K562 (cell line): ENCODE results near the gene PLP2. TPM values are rescaled to one million over a fixed set of nuclear protein-coding genes. Genes with fewer than 3 reads are reported as not detected.

Experiments
- AFF1 ChIP-seq, 2 experiments: fragments of 450-650 bp; IDR thresholded peaks; 2 replicates each; pipeline ENCODE4 v1.6.1; 2018; ENCODE audit warnings: mild to moderate bottlenecking in 2 of 2, low read depth in 1 of 2; ENCODE audit not compliant: partially characterized antibody in 2 of 2
- ASH1L ChIP-seq: fragments of 450-650 bp; IDR thresholded peaks from 2 replicates; pipeline ENCODE4 v1.6.1; 2018; ENCODE audit warnings: borderline replicate concordance, mild to moderate bottlenecking, low read depth; ENCODE audit not compliant: partially characterized antibody
- CBX1 ChIP-seq: sonication (generic); IDR thresholded peaks from 2 replicates; pipeline ENCODE4 v1.6.1; 2016; ENCODE audit warnings: antibody characterized with exemption, low read depth, mild to moderate bottlenecking
- CSDE1 ChIP-seq, 2 experiments: fragments of 450-650 bp; IDR thresholded peaks; 2 replicates each; pipeline ENCODE4 v1.6.1; 2016; ENCODE audit warnings: mild to moderate bottlenecking in 1 of 2
- EWSR1 ChIP-seq: fragments of 450-650 bp; IDR thresholded peaks from 2 replicates; pipeline ENCODE4 v1.6.1; 2018; ENCODE audit warnings: borderline replicate concordance, mild to moderate bottlenecking, low read depth, moderate library complexity; ENCODE audit not compliant: partially characterized antibody
- HDAC2 ChIP-seq: fragments of 450-650 bp; IDR thresholded peaks from 2 replicates; pipeline ENCODE4 v1.6.1; 2016; ENCODE audit warnings: mild to moderate bottlenecking
- HDAC8 ChIP-seq: fragments of 450-650 bp; IDR thresholded peaks from 2 replicates; pipeline ENCODE4 v1.6.1; 2016; ENCODE audit warnings: mild to moderate bottlenecking, missing genetic modification characterization, moderate library complexity, missing compliant biosample characterization
- HOXB6 ChIP-seq: fragments of 250-450 bp; sonication (Bioruptor Pico); IDR thresholded peaks from 2 replicates; pipeline ENCODE4 v1.5.1; 2022; ENCODE audit warnings: mild to moderate bottlenecking, borderline replicate concordance
- NFIC ChIP-seq: fragments of 450-650 bp; IDR thresholded peaks from 2 replicates; pipeline ENCODE4 v1.6.1; 2017; ENCODE audit warnings: mild to moderate bottlenecking, inconsistent platforms
- NR1H2 ChIP-seq: sonication (generic); formaldehyde crosslinking; IDR thresholded peaks from 2 replicates; pipeline ENCODE4 v1.4.0; 2020; ENCODE audit warnings: mild to moderate bottlenecking, missing genetic modification reagents
- POLR2B ChIP-seq: fragments of 450-650 bp; IDR thresholded peaks from 2 replicates; pipeline ENCODE4 v1.6.1; 2018; ENCODE audit warnings: low read depth; ENCODE audit not compliant: partially characterized antibody
- POLR2G ChIP-seq: fragments of 200-400 bp; formaldehyde crosslinking; IDR thresholded peaks from 2 replicates; pipeline ENCODE4 v1.6.1; 2017; ENCODE audit warnings: low read depth, mild to moderate bottlenecking, antibody characterized with exemption, low read length, moderate library complexity
- RBBP5 ChIP-seq: fragments of 200-600 bp; sonication (generic); IDR thresholded peaks from 2 replicates; pipeline ENCODE4 v1.6.1; 2012; ENCODE audit warnings: borderline replicate concordance, mild to moderate bottlenecking, low read length, control low read depth, inconsistent platforms; ENCODE audit not compliant: insufficient read depth, poor library complexity, severe bottlenecking
- SREBF2 ChIP-seq: sonication (generic); formaldehyde crosslinking; IDR thresholded peaks from 2 replicates; pipeline ENCODE4 v1.4.0; 2020; ENCODE audit warnings: mild to moderate bottlenecking, missing genetic modification reagents
- TEAD4 ChIP-seq, 2 experiments: sonication (generic) in 1 of 2; formaldehyde crosslinking in 1 of 2; IDR thresholded peaks; 2 replicates each; pipeline versions ENCODE4 v1.6.1 to v1.8.0; 2012 to 2022; ENCODE audit warnings: borderline replicate concordance in 1 of 2, inconsistent platforms in 1 of 2, low read length in 1 of 2, mild to moderate bottlenecking in 1 of 2, missing genetic modification reagents in 1 of 2
- ZNF232 ChIP-seq: sonication (generic); formaldehyde crosslinking; IDR thresholded peaks from 2 replicates; pipeline ENCODE4 v1.8.0; 2022; ENCODE audit warnings: mild to moderate bottlenecking, missing genetic modification reagents
- polyA plus RNA-seq, 8 experiments: library from polyadenylated mRNA; depleted of rRNA in 4 of 8; stranded (reverse) in 5 of 8; unstranded in 3 of 8; fragments of >200 nt; fragmentation: Nextera tagmentation in 2 of 8; fragmentation: Illumina TruSeq in 1 of 8; extraction: Ambion mirVana in 2 of 8; extraction: Trizol in 1 of 8; gene quantifications; 2 replicates each; pipeline versions ENCODE4 v1.2.1 to v1.2.3, GENCODE V29; 2011 to 2014; ENCODE audit warnings: inconsistent platforms in 1 of 8, missing spikeins in 1 of 8
- total RNA-seq, 7 experiments: library from RNA; depleted of rRNA in 6 of 7; stranded (reverse); fragments of >200 nt in 6 of 7; fragmentation: Illumina TruSeq in 2 of 7; extraction: Trizol in 2 of 7; gene quantifications; 2 replicates each; pipeline versions ENCODE4 v1.2.1 to v1.2.3, GENCODE V29; 2011 to 2021; ENCODE audit warnings: low replicate concordance in 1 of 7
- TF ChIP-seq, protein P1 (sequence below): fragments of 250-450 bp; sonication (Bioruptor Pico); IDR thresholded peaks from 2 replicates; pipeline ENCODE4 v1.4.0; 2020
- TF ChIP-seq, protein P2 (sequence below): fragments of 250-450 bp; sonication (Bioruptor Pico); IDR thresholded peaks from 2 replicates; pipeline ENCODE4 v1.8.0; 2021; ENCODE audit warnings: borderline replicate concordance, mild to moderate bottlenecking, moderate library complexity; ENCODE audit not compliant: poor library complexity, severe bottlenecking

The PLP2 gene
- total and polyA plus RNA-seq, 9 of the 15 experiments (the other 6 are each of a cell fraction or from before 2014, with no cell fraction given), result 34.7 to 236 (median 112) TPM

GRCh38 chrX:49139713-49140112 lies 32.0 kb upstream of the PLP2 start (continued):
- TF ChIP-seq, protein P1, sequence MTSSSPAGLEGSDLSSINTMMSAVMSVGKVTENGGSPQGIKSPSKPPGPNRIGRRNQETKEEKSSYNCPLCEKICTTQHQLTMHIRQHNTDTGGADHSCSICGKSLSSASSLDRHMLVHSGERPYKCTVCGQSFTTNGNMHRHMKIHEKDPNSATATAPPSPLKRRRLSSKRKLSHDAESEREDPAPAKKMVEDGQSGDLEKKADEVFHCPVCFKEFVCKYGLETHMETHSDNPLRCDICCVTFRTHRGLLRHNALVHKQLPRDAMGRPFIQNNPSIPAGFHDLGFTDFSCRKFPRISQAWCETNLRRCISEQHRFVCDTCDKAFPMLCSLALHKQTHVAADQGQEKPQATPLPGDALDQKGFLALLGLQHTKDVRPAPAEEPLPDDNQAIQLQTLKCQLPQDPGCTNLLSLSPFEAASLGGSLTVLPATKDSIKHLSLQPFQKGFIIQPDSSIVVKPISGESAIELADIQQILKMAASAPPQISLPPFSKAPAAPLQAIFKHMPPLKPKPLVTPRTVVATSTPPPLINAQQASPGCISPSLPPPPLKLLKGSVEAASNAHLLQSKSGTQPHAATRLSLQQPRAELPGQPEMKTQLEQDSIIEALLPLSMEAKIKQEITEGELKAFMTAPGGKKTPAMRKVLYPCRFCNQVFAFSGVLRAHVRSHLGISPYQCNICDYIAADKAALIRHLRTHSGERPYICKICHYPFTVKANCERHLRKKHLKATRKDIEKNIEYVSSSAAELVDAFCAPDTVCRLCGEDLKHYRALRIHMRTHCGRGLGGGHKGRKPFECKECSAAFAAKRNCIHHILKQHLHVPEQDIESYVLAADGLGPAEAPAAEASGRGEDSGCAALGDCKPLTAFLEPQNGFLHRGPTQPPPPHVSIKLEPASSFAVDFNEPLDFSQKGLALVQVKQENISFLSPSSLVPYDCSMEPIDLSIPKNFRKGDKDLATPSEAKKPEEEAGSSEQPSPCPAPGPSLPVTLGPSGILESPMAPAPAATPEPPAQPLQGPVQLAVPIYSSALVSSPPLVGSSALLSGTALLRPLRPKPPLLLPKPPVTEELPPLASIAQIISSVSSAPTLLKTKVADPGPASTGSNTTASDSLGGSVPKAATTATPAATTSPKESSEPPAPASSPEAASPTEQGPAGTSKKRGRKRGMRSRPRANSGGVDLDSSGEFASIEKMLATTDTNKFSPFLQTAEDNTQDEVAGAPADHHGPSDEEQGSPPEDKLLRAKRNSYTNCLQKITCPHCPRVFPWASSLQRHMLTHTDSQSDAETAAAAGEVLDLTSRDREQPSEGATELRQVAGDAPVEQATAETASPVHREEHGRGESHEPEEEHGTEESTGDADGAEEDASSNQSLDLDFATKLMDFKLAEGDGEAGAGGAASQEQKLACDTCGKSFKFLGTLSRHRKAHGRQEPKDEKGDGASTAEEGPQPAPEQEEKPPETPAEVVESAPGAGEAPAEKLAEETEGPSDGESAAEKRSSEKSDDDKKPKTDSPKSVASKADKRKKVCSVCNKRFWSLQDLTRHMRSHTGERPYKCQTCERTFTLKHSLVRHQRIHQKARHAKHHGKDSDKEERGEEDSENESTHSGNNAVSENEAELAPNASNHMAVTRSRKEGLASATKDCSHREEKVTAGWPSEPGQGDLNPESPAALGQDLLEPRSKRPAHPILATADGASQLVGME (CRISPR knock-in tag), result no peak
- TF ChIP-seq CSDE1 (IDR thresholded peaks at IDR 0.05), result no peak
- TF ChIP-seq, protein P2, sequence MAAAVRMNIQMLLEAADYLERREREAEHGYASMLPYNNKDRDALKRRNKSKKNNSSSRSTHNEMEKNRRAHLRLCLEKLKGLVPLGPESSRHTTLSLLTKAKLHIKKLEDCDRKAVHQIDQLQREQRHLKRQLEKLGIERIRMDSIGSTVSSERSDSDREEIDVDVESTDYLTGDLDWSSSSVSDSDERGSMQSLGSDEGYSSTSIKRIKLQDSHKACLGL (CRISPR knock-in tag), result no peak
- no peak for TF ChIP-seq ASH1L
- TF ChIP-seq RBBP5, result no peak
- no peak for TF ChIP-seq HDAC2
- no peak for TF ChIP-seq EWSR1
- no peak for TF ChIP-seq NR1H2 (CRISPR knock-in tag)
- no peak for TF ChIP-seq HDAC8 (tag)
- TF ChIP-seq POLR2G, result no peak
- peak; percentile 85; the same call in 1 of the 2 replicates for TF ChIP-seq CBX1
- TF ChIP-seq POLR2B, result no peak
- no peak for TF ChIP-seq ZNF232 (CRISPR knock-in tag)
- TF ChIP-seq NFIC, result no peak
- peak in 1 of 2 experiments; percentile 43 for TF ChIP-seq AFF1 (IDR thresholded peaks at IDR 0.05; ENCODE audit: low read depth in 1 of 2, partially characterized antibody in 2 of 2)
- peak; percentile 66; the same call in 1 of the 2 replicates for TF ChIP-seq TEAD4 (IDR thresholded peaks at IDR 0.05; ENCODE audit: low read length)
- no peak for TF ChIP-seq TEAD4 (CRISPR knock-in tag; IDR thresholded peaks at IDR 0.05; ENCODE audit: borderline replicate concordance)
- no peak for TF ChIP-seq SREBF2 (CRISPR knock-in tag)
- no peak for TF ChIP-seq HOXB6
